RWPE2 (cell line): ENCODE measurements around the gene ARID4A.
A peak's percentile ranks its signal among the peaks of the same experiment; 100 is the strongest.

Source experiments
- ATAC-seq: fragments of 200-7000 bp; cut with Tn5 transposase; 3 replicates; pipeline ENCODE4 v1.9.1; 2021; ENCODE audit warnings: low read depth
- DNase-seq: peaks from one replicate; pipeline ENCODE4 v3.0.0-alpha.2; 2020; ENCODE audit warnings: low spot score
- H3K27ac ChIP-seq: fragments of 450-650 bp; 2 replicates; pipeline ENCODE4 v1.5.1; 2017; ENCODE audit warnings: mild to moderate bottlenecking; ENCODE audit not compliant: poor library complexity, severe bottlenecking
- H3K27me3 ChIP-seq: fragments of 250-450 bp; sonication (Bioruptor Pico); 2 replicates; pipeline ENCODE4 v1.5.1; 2021; ENCODE audit warnings: mild to moderate bottlenecking, moderate library complexity; ENCODE audit not compliant: insufficient read depth, poor library complexity, severe bottlenecking
- H3K36me3 ChIP-seq: fragments of 250-450 bp; sonication (Bioruptor Pico); 2 replicates; pipeline ENCODE4 v1.5.1; 2020; ENCODE audit warnings: low read depth, mild to moderate bottlenecking, moderate library complexity
- H3K4me1 ChIP-seq: fragments of 250-450 bp; sonication (Bioruptor Pico); 2 replicates; pipeline ENCODE4 v1.5.1; 2021; ENCODE audit warnings: mild to moderate bottlenecking, moderate library complexity; ENCODE audit not compliant: insufficient read depth, poor library complexity, severe bottlenecking
- H3K4me3 ChIP-seq: fragments of 250-450 bp; sonication (Bioruptor Pico); 2 replicates; pipeline ENCODE4 v1.5.1; 2021; ENCODE audit warnings: mild to moderate bottlenecking, moderate library complexity; ENCODE audit not compliant: severe bottlenecking
- H3K9me3 ChIP-seq: fragments of 250-450 bp; sonication (Bioruptor Pico); 2 replicates; pipeline ENCODE4 v1.5.1; 2021; ENCODE audit warnings: mild to moderate bottlenecking, moderate library complexity; ENCODE audit not compliant: severe bottlenecking
- TF ChIP-seq, protein P1 (sequence below): fragments of 450-650 bp; IDR thresholded peaks from one replicate; pipeline ENCODE4 v1.5.1; 2017; ENCODE audit warnings: mild to moderate bottlenecking, moderate library complexity; ENCODE audit not compliant: poor library complexity, severe bottlenecking

ARID4A gene

GRCh38 chr14:58270628-58271027 is 27.7 kb upstream of the ARID4A start:
- H3K27me3 ChIP-seq, result no peaks in the 10 kb centered on the region
- TF ChIP-seq, protein P1, sequence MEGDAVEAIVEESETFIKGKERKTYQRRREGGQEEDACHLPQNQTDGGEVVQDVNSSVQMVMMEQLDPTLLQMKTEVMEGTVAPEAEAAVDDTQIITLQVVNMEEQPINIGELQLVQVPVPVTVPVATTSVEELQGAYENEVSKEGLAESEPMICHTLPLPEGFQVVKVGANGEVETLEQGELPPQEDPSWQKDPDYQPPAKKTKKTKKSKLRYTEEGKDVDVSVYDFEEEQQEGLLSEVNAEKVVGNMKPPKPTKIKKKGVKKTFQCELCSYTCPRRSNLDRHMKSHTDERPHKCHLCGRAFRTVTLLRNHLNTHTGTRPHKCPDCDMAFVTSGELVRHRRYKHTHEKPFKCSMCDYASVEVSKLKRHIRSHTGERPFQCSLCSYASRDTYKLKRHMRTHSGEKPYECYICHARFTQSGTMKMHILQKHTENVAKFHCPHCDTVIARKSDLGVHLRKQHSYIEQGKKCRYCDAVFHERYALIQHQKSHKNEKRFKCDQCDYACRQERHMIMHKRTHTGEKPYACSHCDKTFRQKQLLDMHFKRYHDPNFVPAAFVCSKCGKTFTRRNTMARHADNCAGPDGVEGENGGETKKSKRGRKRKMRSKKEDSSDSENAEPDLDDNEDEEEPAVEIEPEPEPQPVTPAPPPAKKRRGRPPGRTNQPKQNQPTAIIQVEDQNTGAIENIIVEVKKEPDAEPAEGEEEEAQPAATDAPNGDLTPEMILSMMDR, result no peak
- no peak overlapping the region for H3K4me3 ChIP-seq
- H3K27ac ChIP-seq, result no peak overlapping the region
- no peaks in the 10 kb centered on the region for H3K4me1 ChIP-seq
- ATAC-seq (no peak), DNase-seq (no peak)
- H3K9me3 ChIP-seq, result no peaks in the 10 kb centered on the region
- peaks cover 98% of the 10 kb centered on the region for H3K36me3 ChIP-seq

- H3K27me3 ChIP-seq, result no peaks in the 10 kb centered on the region
- DNase-seq (no peak), ATAC-seq (peak; percentile 39; the same call in 1 of the 3 replicates)
- H3K9me3 ChIP-seq, result no peaks in the 10 kb centered on the region
- H3K4me3 ChIP-seq, result no peak overlapping the region
- H3K4me1 ChIP-seq, result no peaks in the 10 kb centered on the region
- TF ChIP-seq, protein P1, result peak; percentile 27
- no peak overlapping the region for H3K27ac ChIP-seq
- H3K36me3 ChIP-seq, result peaks cover 92% of the 10 kb centered on the region
Observed at GRCh38 chr14:58272588-58273372, 25.6 kb upstream of the ARID4A start.

GRCh38 chr14:58274881-58275280 is 23.5 kb upstream of the ARID4A start:
- TF ChIP-seq, protein P1, result no peak
- Histone ChIP-seq H3K36me3 (peaks cover 91% of the 10 kb centered on the region), H3K9me3 (no peaks in the 10 kb centered on the region), H3K4me1 (no peaks in the 10 kb centered on the region), H3K4me3 (no peak overlapping the region), H3K27me3 (no peaks in the 10 kb centered on the region), H3K27ac (peak overlapping the region; percentile 6)
- DNase-seq (no peak), ATAC-seq (no peak)

- no peak for ATAC-seq
- peaks cover 91% of the 10 kb centered on the region for H3K36me3 ChIP-seq
- peak overlapping the region; percentile 6 for H3K27ac ChIP-seq
- TF ChIP-seq, protein P1, result no peak
- no peaks in the 10 kb centered on the region for H3K4me1 ChIP-seq
- H3K4me3 ChIP-seq, result no peak overlapping the region
- no peaks in the 10 kb centered on the region for H3K9me3 ChIP-seq
- no peak for DNase-seq
- H3K27me3 ChIP-seq, result no peaks in the 10 kb centered on the region
Observed at GRCh38 chr14:58275527-58276190, 22.7 kb upstream of the ARID4A start.

DNA sequence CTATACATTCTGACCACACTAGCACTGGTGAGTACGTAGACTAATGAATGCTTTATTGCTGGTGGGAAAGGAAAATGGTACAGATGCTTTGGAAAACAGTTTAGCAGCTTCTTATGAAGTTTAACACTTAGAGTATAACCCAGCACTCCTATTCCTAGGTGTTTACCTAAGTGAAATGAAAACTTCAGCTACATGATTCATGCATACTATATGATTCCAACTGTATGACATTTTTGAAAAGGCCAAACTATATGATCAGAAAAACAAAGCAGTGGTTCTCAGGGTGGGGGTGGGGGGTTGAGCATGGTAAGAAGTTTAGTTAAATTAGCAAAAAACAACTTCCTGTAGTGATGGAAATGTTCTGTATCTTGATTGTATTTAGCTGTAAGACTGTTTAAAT is 22.1 kb upstream of the ARID4A start:
- peaks cover 90% of the 10 kb centered on the region for H3K36me3 ChIP-seq
- no peaks in the 10 kb centered on the region for H3K27me3 ChIP-seq
- no peak overlapping the region for H3K4me3 ChIP-seq
- H3K27ac ChIP-seq, result peak overlapping the region; percentile 6
- TF ChIP-seq, protein P1, result no peak
- peak; percentile 54 for ATAC-seq
- no peaks in the 10 kb centered on the region for H3K9me3 ChIP-seq
- DNase-seq, result no peak
- H3K4me1 ChIP-seq, result peaks cover 4% of the 10 kb centered on the region
